Stimulated activated CD8-positive, alpha-beta memory T cell treated with anti-CD3 and anti-CD28 coated beads, Interleukin-15, amount 100 ng/mL, for 4 hours (primary cell): ENCODE measurements around the gene MYL11.

ENCODE experiments used
- DNase-seq, 2 donors: peaks; one replicate each; pipeline ENCODE4 v3.0.0-alpha.2; 2020; ENCODE audit warnings: low read depth in 2 of 2

MYL11 gene

GRCh38 chr16:30418350-30419181, 44.0 kb downstream of the MYL11 start:
- no peak for DNase-seq

GRCh38 chr16:30421010-30421409, 46.4 kb downstream of the MYL11 start:
- no peak for DNase-seq
